ENCODE measurements around the gene UXS1.
"Not testable (repeated sequence)": the region's sequence is repeated elsewhere in the genome, so short reads cannot be mapped to it uniquely, and the experiment has no call there.

Gene UXS1

GRCh38 chr2:106160786-106161261 is 33.3 kb downstream of the UXS1 start:
- DNase-seq, result peak; percentile 29 to 55 (median 42)

GRCh38 chr2:106159866-106160785 is 34.0 kb downstream of the UXS1 start:
- peak in 3 of 4 experiments; percentile 7 to 25 (median 22) for DNase-seq

- DNase-seq, result no peak
Measured at GRCh38 chr2:106158871-106159270, 35.2 kb downstream of the UXS1 start.

- no peak for DNase-seq
Measured at GRCh38 chr2:106158131-106158530, 36.0 kb downstream of the UXS1 start.

GRCh38 chr2:106157416-106157815 is 36.7 kb downstream of the UXS1 start:
- no peak for DNase-seq

GRCh38 chr2:106156305-106157296 is 37.5 kb downstream of the UXS1 start:
- DNase-seq, result no peak

- no peak for DNase-seq
Measured at GRCh38 chr2:106153781-106154180, 40.3 kb downstream of the UXS1 start.

- DNase-seq, result no peak
Measured at GRCh38 chr2:106147665-106148064, 46.4 kb downstream of the UXS1 start.

GRCh38 chr2:106147159-106147558 is 46.9 kb downstream of the UXS1 start:
- DNase-seq, result no peak

GRCh38 chr2:106144621-106145331 is 49.3 kb downstream of the UXS1 start:
- no peak for DNase-seq

GRCh38 chr2:106143495-106144215 is 50.4 kb downstream of the UXS1 start:
- no peak for DNase-seq

- peak in 2 of 4 experiments; percentile 30 to 38 for DNase-seq
Measured at GRCh38 chr2:106142683-106143082, 51.4 kb downstream of the UXS1 start.

- DNase-seq, result no peak
Measured at GRCh38 chr2:106140913-106141312, 53.2 kb downstream of the UXS1 start.

GRCh38 chr2:106140113-106140512 is 54.0 kb downstream of the UXS1 start:
- DNase-seq, result no peak

GRCh38 chr2:106139238-106139935 is 54.7 kb downstream of the UXS1 start:
- DNase-seq, result no peak

GRCh38 chr2:106138543-106139237 is 55.4 kb downstream of the UXS1 start:
- DNase-seq, result no peak

GRCh38 chr2:106137731-106138521 is 56.2 kb downstream of the UXS1 start:
- no peak for DNase-seq

GRCh38 chr2:106131192-106131591 is 62.9 kb downstream of the UXS1 start:
- not testable (repeated sequence) for DNase-seq

GRCh38 chr2:106130251-106130998 is 63.7 kb downstream of the UXS1 start:
- DNase-seq, result no peak

All from suppressor macrophage (primary cell).